HG03520 (cell line): Measurements from ENCODE around the gene STXBP4.
"Not testable (repeated sequence)": the region's sequence is repeated elsewhere in the genome, so short reads cannot be mapped to it uniquely, and the experiment has no call there.

ENCODE experiments used
- ATAC-seq: cut with Tn5 transposase; IDR thresholded peaks from one replicate; pipeline ENCODE4 v1.9.1; 2021; ENCODE audit warnings: mild to moderate bottlenecking, moderate library complexity; ENCODE audit not compliant: unreplicated experiment

STXBP4 gene

DNA sequence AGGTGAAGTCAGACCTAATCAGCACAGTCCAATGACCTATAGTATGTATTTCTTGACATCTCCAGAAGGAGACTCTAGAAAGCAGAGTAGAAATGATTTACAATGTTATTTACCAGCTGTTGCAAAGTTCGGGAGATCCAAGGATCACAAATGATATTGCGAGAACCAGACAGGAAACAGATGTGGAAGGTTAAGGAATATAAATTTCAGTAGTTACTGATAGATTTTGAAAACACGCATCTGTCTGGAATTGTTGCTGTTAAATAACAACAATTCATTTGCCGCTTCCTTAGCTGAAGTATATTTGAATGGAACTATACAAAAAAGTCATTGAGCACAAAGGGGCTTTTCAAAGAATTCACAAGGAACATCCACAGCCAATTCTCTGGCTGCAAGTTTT lies 72.0 kb downstream of the STXBP4 start:
- no peak for ATAC-seq

- ATAC-seq, result no peak
Measured at GRCh38 chr17:55053855-55054254, 85.3 kb downstream of the STXBP4 start.

GRCh38 chr17:55054429-55054828 lies 85.9 kb downstream of the STXBP4 start:
- no peak for ATAC-seq

DNA sequence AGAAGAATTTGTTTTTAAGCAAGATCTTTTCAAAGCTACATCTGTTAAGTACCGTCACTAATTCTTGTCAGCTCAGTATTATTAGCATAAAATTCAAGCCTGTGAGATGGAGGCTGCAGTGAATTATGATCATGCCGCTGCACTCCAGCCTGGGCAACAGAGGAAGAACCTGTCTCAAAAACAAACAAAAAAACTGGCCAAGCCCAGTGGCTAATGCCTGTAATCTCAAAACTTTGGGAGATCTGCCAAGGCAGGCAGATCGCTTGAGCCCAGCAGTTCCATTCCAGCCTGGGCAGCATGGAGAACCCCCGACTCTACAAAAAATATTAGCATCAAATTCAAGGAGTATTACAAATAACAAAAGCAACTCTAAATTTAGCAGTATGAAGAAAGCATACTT lies 88.0 kb downstream of the STXBP4 start:
- no peak for ATAC-seq

DNA sequence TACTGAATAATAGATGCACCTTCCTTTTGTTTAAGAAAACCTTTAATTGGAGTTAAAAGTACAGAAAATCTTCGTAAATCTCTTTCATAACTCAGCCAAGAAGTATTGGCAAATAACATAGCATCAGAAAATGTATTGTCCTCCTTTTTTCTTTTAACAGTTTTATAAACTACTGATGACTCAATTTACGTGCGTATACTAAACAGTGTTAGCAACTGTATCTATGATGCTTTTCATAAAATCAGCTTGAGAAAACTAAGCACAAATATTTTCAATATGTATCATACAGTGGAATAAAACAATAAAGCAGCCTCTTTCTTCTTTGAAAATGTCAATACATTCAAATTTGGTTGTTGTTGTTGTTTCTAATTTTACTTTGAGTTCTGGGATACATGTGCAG lies 88.6 kb downstream of the STXBP4 start:
- ATAC-seq, result no peak

GRCh38 chr17:55059724-55060123 lies 91.2 kb downstream of the STXBP4 start:
- no peak for ATAC-seq

- no peak for ATAC-seq
Measured at GRCh38 chr17:55062921-55063320, 94.4 kb downstream of the STXBP4 start.

- no peak for ATAC-seq
Measured at GRCh38 chr17:55063885-55064874, 95.6 kb downstream of the STXBP4 start.

GRCh38 chr17:55067697-55068439 lies 99.3 kb downstream of the STXBP4 start:
- no peak for ATAC-seq

GRCh38 chr17:55068862-55069811 lies 100.6 kb downstream of the STXBP4 start:
- ATAC-seq, result no peak

- ATAC-seq, result no peak
Measured at GRCh38 chr17:55069983-55070529, 101.5 kb downstream of the STXBP4 start.

DNA sequence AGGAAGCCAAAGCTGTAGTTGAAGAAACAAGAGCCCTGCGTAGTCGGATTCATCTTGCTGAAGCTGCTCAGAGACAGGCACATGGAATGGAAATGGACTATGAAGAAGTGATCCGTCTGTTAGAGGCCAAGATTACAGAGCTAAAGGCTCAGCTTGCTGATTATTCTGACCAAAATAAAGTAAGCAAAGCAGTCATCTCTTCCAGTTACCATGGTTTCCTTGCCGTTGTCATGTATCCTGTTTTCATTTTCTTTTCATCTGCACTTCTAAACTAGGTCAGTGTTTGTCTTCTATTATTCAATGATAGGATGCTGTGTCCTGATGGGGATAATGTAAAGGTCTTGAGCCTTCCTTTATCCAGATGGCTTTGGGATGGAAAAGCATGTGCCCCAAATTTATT lies 104.3 kb downstream of the STXBP4 start:
- no peak for ATAC-seq

- ATAC-seq, result not testable (repeated sequence)
Measured at GRCh38 chr17:55073467-55073866, 104.9 kb downstream of the STXBP4 start.

- no peak for ATAC-seq
Measured at GRCh38 chr17:55081559-55081958, 113.0 kb downstream of the STXBP4 start.

- no peak for ATAC-seq
Measured at GRCh38 chr17:55086635-55087058, 118.1 kb downstream of the STXBP4 start.

GRCh38 chr17:55089256-55089655 lies 120.7 kb downstream of the STXBP4 start:
- no peak for ATAC-seq

GRCh38 chr17:55090079-55090492 lies 121.5 kb downstream of the STXBP4 start:
- ATAC-seq, result peak; percentile 98

GRCh38 chr17:55093353-55093752 lies 124.8 kb downstream of the STXBP4 start:
- no peak for ATAC-seq

- no peak for ATAC-seq
Measured at GRCh38 chr17:55098765-55099164, 130.2 kb downstream of the STXBP4 start.

DNA sequence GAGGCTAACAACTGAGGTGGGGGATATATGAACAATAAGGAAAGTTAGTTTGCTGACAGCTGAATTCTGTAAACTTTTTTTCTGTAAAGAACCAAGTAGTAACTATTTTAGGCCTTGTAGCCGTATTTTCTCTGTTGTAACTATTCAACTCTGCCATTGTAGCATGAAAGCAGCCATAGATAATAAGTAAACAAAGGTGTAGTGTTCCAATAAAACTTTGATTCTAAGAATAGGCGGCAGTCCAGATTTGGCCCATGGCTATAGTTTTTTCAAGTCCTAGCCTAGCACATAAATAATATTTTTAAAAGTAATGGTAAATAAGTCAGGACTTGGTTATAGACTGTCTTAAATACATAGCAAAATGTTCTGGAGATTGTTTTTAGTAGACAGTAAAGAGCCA lies 142.0 kb downstream of the STXBP4 start:
- ATAC-seq, result no peak
